OCI-LY7 (cell line): ENCODE results near the gene ZDHHC17. TPM values are rescaled to one million over a fixed set of nuclear protein-coding genes. Genes with fewer than 3 reads are reported as not detected.

Experiments used
- BruUV-seq: library from RNA; stranded (reverse); fragments of 400-500 nt; replicated peaks from 2 replicates; lab custom pipeline; 2021; lab: Mats Ljungman, UMichigan
- CTCF ChIA-PET: fragments of 300-600 bp; sonication (Branson Sonifier 250); formaldehyde crosslinking; loops from one replicate; lab custom pipeline; 2022; ENCODE audit warnings: antibody characterized with exemption; ENCODE audit not compliant: unreplicated experiment; lab: Charles Lee
- POLR2A ChIA-PET: fragments of 300-600 bp; sonication (Branson Sonifier 250); formaldehyde crosslinking; loops from one replicate; lab custom pipeline; 2022; ENCODE audit warnings: antibody characterized with exemption; lab: Charles Lee
- DNase-seq: peaks from one replicate; pipeline ENCODE4 v3.0.0-alpha.2; 2015; ENCODE audit warnings: low spot score
- H2AFZ ChIP-seq: fragments of 200-600 bp; sonication (generic), shearing (Covaris generic); 2 replicates; pipeline ENCODE4 v1.6.1; 2014; ENCODE audit warnings: mild to moderate bottlenecking, antibody characterized with exemption, low read length, moderate library complexity
- H3K27ac ChIP-seq: fragments of 200-600 bp; sonication (generic); 2 replicates; pipeline ENCODE4 v1.5.1; 2014; ENCODE audit warnings: mixed run types, low read depth, mild to moderate bottlenecking, moderate library complexity, low read length, inconsistent platforms; ENCODE audit not compliant: poor library complexity, severe bottlenecking
- H3K36me3 ChIP-seq: fragments of 200-600 bp; sonication (generic); 2 replicates; pipeline ENCODE4 v1.6.1; 2014; ENCODE audit warnings: mild to moderate bottlenecking, antibody characterized with exemption, low read length, moderate library complexity, mixed read lengths; ENCODE audit not compliant: insufficient read depth
- H3K4me1 ChIP-seq: fragments of 200-600 bp; sonication (generic); 2 replicates; pipeline ENCODE4 v1.5.1; 2014; ENCODE audit warnings: mild to moderate bottlenecking, low read length; ENCODE audit not compliant: insufficient read depth, poor library complexity, severe bottlenecking
- H3K4me2 ChIP-seq: fragments of 200-600 bp; sonication (generic); 2 replicates; pipeline ENCODE4 v1.6.1; 2014; ENCODE audit warnings: mild to moderate bottlenecking, low read length
- H3K4me3 ChIP-seq: fragments of 200-600 bp; sonication (generic); 2 replicates; pipeline ENCODE4 v1.5.1; 2014; ENCODE audit warnings: mild to moderate bottlenecking, low read depth, low read length; ENCODE audit not compliant: poor library complexity, severe bottlenecking
- H3K79me2 ChIP-seq: fragments of 200-600 bp; sonication (generic); 2 replicates; pipeline ENCODE4 v1.6.1; 2016; ENCODE audit warnings: low read depth, mild to moderate bottlenecking, low read length, moderate library complexity, mixed read lengths; ENCODE audit not compliant: insufficient read depth
- H3K9me2 ChIP-seq: fragments of 200-600 bp; sonication (generic); 2 replicates; pipeline ENCODE4 v1.6.1; 2016; ENCODE audit warnings: mild to moderate bottlenecking, low read length, mixed read lengths; ENCODE audit not compliant: insufficient read depth
- H3K9me3 ChIP-seq: fragments of 200-600 bp; sonication (generic); 2 replicates; pipeline ENCODE4 v1.6.1; 2014; ENCODE audit warnings: mild to moderate bottlenecking, mixed run types, low read length, mixed read lengths
- H4K20me1 ChIP-seq: fragments of 200-600 bp; sonication (generic); 2 replicates; pipeline ENCODE4 v1.6.1; 2014; ENCODE audit warnings: mild to moderate bottlenecking, antibody characterized with exemption, low read length, moderate library complexity, mixed read lengths; ENCODE audit not compliant: insufficient read depth
- EZH2phosphoT487 ChIP-seq: fragments of 200-600 bp; sonication (generic); IDR thresholded peaks from 2 replicates; pipeline ENCODE4 v1.6.1; 2018; ENCODE audit warnings: low read depth, borderline replicate concordance, mild to moderate bottlenecking, mixed run types, antibody characterized with exemption, low read length, moderate library complexity, mixed read lengths
- intact Hi-C: fragments of 100-400 bp; cut with micrococcal nuclease; formaldehyde crosslinking; loops from one replicate; pipeline ENCODE4 v1.10.0; 2022; ENCODE audit not compliant: unreplicated experiment
- total RNA-seq, 2 experiments: library from RNA; depleted of rRNA in 1 of 2; stranded (reverse); fragments of >200 nt in 1 of 2; shearing (Covaris generic) in 1 of 2; gene quantifications; 2 replicates each; pipeline ENCODE4 v1.2.3, GENCODE V29; 2014 to 2022
- TF ChIP-seq, protein P1 (sequence below): fragments of 200-600 bp; sonication (generic); conservative IDR thresholded peaks from 2 replicates; pipeline ENCODE4 v1.5.1; 2014; ENCODE audit warnings: mild to moderate bottlenecking, antibody characterized with exemption, low read length, moderate library complexity, mixed read lengths

ZDHHC17 gene
- total RNA-seq, 2 experiments from 2014 or later: 24.0 to 32.8 TPM

DNA sequence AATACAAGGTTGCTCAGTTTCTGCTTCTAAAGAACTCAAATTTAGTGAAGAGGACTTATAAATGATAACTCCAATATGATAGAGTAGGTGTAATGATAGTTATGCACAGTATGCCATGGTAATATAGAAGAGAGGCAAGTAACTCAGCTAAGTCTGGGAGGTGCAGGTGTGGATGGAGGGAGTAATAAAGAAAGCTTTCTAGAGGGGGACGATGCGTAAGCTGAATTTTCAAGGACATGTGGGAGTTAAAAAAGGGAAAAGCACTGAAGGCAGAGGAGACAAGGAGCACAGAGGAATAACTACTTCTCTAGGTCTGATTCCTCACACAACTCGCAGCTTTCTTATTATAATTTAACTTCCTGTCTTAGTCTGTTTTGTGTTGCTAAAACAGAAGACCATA is 49.1 kb upstream of the ZDHHC17 start:
- intact Hi-C loops: no loop called here
- CTCF ChIA-PET: no interaction called here
- no peak overlapping the region for H2AFZ ChIP-seq

GRCh38 chr12:76715332-76715731 is 48.6 kb upstream of the ZDHHC17 start:
- Histone ChIP-seq H3K27ac (no peak overlapping the region), H3K79me2 (no peaks in the 10 kb centered on the region), H3K4me1 (no peaks in the 10 kb centered on the region), H3K4me3 (no peak overlapping the region), H3K4me2 (no peak overlapping the region), H2AFZ (no peak overlapping the region), H3K9me3 (no peaks in the 10 kb centered on the region), H4K20me1 (no peaks in the 10 kb centered on the region), H3K9me2 (no peaks in the 10 kb centered on the region), H3K36me3 (no peaks in the 10 kb centered on the region)
- no peak for TF ChIP-seq EZH2phosphoT487
- TF ChIP-seq, protein P1, sequence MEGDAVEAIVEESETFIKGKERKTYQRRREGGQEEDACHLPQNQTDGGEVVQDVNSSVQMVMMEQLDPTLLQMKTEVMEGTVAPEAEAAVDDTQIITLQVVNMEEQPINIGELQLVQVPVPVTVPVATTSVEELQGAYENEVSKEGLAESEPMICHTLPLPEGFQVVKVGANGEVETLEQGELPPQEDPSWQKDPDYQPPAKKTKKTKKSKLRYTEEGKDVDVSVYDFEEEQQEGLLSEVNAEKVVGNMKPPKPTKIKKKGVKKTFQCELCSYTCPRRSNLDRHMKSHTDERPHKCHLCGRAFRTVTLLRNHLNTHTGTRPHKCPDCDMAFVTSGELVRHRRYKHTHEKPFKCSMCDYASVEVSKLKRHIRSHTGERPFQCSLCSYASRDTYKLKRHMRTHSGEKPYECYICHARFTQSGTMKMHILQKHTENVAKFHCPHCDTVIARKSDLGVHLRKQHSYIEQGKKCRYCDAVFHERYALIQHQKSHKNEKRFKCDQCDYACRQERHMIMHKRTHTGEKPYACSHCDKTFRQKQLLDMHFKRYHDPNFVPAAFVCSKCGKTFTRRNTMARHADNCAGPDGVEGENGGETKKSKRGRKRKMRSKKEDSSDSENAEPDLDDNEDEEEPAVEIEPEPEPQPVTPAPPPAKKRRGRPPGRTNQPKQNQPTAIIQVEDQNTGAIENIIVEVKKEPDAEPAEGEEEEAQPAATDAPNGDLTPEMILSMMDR: no peak
- ChIA-PET POLR2A (no interaction called here), CTCF (no interaction called here)
- BruUV-seq: no TSS peak
- intact Hi-C loops: no loop called here
- DNase-seq: no peak

More for the DNA sequence above, 49.1 kb upstream of the ZDHHC17 start:
- Histone ChIP-seq H3K4me2 (no peak overlapping the region), H3K9me3 (no peaks in the 10 kb centered on the region), H3K36me3 (no peaks in the 10 kb centered on the region), H3K4me1 (no peaks in the 10 kb centered on the region), H3K9me2 (no peaks in the 10 kb centered on the region), H3K27ac (no peak overlapping the region), H4K20me1 (no peaks in the 10 kb centered on the region), H3K4me3 (no peak overlapping the region), H3K79me2 (no peaks in the 10 kb centered on the region)
- POLR2A ChIA-PET: no interaction called here
- DNase-seq: no peak
- TF ChIP-seq, protein P1: no peak
- TF ChIP-seq EZH2phosphoT487: no peak
- no TSS peak for BruUV-seq

GRCh38 chr12:76717314-76717713 is 46.6 kb upstream of the ZDHHC17 start:
- Histone ChIP-seq H3K36me3 (no peaks in the 10 kb centered on the region), H3K27ac (no peak overlapping the region), H3K79me2 (no peaks in the 10 kb centered on the region), H3K4me1 (no peaks in the 10 kb centered on the region), H3K9me2 (no peaks in the 10 kb centered on the region), H3K9me3 (no peaks in the 10 kb centered on the region), H4K20me1 (no peaks in the 10 kb centered on the region), H2AFZ (no peak overlapping the region), H3K4me2 (no peak overlapping the region), H3K4me3 (no peak overlapping the region)
- no TSS peak for BruUV-seq
- CTCF ChIA-PET: no interaction called here
- POLR2A ChIA-PET: no interaction called here
- TF ChIP-seq, protein P1: no peak
- TF ChIP-seq EZH2phosphoT487: no peak
- intact Hi-C loops: no loop called here
- DNase-seq: no peak
